ENCODE measurements around the gene MICOS13.

GRCh38 chr19:5672708-5673459, 7.4 kb downstream of the MICOS13 start:
- TF ChIP-seq CTCF (IDR thresholded peaks at IDR 0.05; ENCODE audit: low read depth, low read length) (no peak), EZH2phosphoT487 (IDR thresholded peaks at IDR 0.05; ENCODE audit: low read depth) (no peak)
